Measurements from ENCODE around the gene FAM167B.
"Not testable (repeated sequence)": the region's sequence is repeated elsewhere in the genome, so short reads cannot be mapped to it uniquely, and the experiment has no call there.

Gene FAM167B

GRCh38 chr1:32263236-32263593 lies 16.2 kb downstream of the FAM167B start:
- not testable (repeated sequence) for DNase-seq (ENCODE audit: low spot score)

- DNase-seq (ENCODE audit: low spot score): no peak
These were observed 16.7 kb downstream of the FAM167B start for GRCh38 chr1:32263744-32264143.

- DNase-seq (ENCODE audit: low spot score): no peak
These were observed 18.8 kb downstream of the FAM167B start for GRCh38 chr1:32265846-32266245.

GRCh38 chr1:32266921-32267591 lies 20.0 kb downstream of the FAM167B start:
- DNase-seq (ENCODE audit: low spot score): no peak

GRCh38 chr1:32269744-32270143 lies 22.7 kb downstream of the FAM167B start:
- DNase-seq (ENCODE audit: low spot score): no peak

- no peak for DNase-seq (ENCODE audit: low spot score)
These were observed 25.8 kb downstream of the FAM167B start for GRCh38 chr1:32272557-32273390.

GRCh38 chr1:32273391-32274208 lies 26.6 kb downstream of the FAM167B start:
- no peak for DNase-seq (ENCODE audit: low spot score)

GRCh38 chr1:32274646-32275340 lies 27.8 kb downstream of the FAM167B start:
- DNase-seq (ENCODE audit: low spot score): no peak

- no peak for DNase-seq (ENCODE audit: low spot score)
These were observed 28.4 kb downstream of the FAM167B start for GRCh38 chr1:32275424-32275823.

GRCh38 chr1:32276032-32276782 lies 29.2 kb downstream of the FAM167B start:
- no peak for DNase-seq (ENCODE audit: low spot score)

- not testable (repeated sequence) for DNase-seq (ENCODE audit: low spot score)
These were observed 37.8 kb downstream of the FAM167B start for GRCh38 chr1:32284777-32285176.

GRCh38 chr1:32285658-32286057 lies 38.6 kb downstream of the FAM167B start:
- no peak for DNase-seq (ENCODE audit: low spot score)

GRCh38 chr1:32286763-32287162 lies 39.7 kb downstream of the FAM167B start:
- no peak for DNase-seq (ENCODE audit: low spot score)

GRCh38 chr1:32289256-32289655 lies 42.2 kb downstream of the FAM167B start:
- no peak for DNase-seq (ENCODE audit: low spot score)

GRCh38 chr1:32291145-32291707 lies 44.2 kb downstream of the FAM167B start:
- peak; percentile 36 for DNase-seq (ENCODE audit: low spot score)

- DNase-seq (ENCODE audit: low spot score): peak; percentile 98
These were observed 44.9 kb downstream of the FAM167B start, which contains the start of gene HDAC1 for GRCh38 chr1:32291708-32292538. HDAC1 (plus strand) TSS chr1:32292083; CDS start chr1:32292170, 87 bp downstream.

- not testable (repeated sequence) for DNase-seq (ENCODE audit: low spot score)
These were observed 51.2 kb downstream of the FAM167B start for GRCh38 chr1:32298211-32298610.
